Activated CD8-positive, alpha-beta memory T cell treated with anti-CD3 and anti-CD28 coated beads for 48 hours (primary cell): ENCODE data around the gene LAIR2.
"Not testable (repeated sequence)": the region's sequence is repeated elsewhere in the genome, so short reads cannot be mapped to it uniquely, and the experiment has no call there.

Experiments used
- DNase-seq, 3 experiments: peaks; one replicate each; pipeline ENCODE4 v3.0.0-alpha.2; 2020; ENCODE audit warnings: low read depth in 2 of 3, low spot score in 2 of 3

The LAIR2 gene

DNA sequence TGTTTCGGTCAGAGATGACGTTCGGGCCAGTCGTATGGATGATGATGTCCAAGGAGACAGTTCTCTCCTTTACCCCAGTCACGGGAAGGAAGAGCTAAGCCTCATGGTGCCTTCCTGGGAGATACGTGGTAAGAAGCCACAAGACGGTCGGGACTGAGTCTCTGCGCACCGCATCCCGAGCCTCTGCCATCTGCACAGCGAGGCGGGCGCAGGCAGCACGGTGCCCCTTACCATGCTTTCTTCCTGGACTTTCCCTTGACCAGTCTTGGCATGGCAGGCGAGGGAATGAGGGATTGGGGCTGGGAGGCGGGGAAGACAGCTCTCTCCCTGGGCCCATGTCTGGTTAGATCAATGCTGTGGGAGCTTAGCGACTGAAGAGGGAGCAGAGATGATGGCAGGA is 10.1 kb upstream of the LAIR2 start:
- DNase-seq: no peak

- not testable (repeated sequence) for DNase-seq
Measured at GRCh38 chr19:54493056-54493455, 9.6 kb upstream of the LAIR2 start.

DNA sequence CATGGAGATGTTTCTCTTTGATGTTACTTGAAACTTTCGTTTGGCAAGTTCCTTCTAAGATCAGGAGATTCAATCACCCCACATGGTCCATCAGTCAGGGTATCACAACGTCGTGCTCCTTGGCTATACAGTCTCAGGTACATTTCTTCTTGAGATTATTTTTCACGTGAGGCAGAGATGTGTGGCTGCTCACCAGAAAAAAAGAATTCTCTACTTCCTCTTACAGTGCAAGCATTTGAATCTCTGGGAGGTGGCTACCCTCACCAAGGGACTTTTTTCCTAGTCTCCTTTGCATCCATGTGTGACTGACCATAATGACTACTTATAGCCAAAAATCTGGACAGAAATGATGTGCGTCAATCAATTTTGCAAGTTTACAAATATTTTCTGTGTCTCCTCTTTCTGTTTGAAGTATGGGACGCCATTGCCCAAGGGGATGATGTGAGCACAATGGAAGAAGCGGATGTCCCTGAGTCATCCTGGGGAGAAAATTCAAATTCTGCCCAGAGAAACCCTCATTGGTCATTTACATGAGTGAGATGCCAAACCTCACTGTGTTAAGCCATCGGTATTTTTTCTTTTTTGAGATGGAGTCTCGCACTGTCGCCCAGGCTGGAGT is 8.6 kb upstream of the LAIR2 start:
- DNase-seq: no peak

DNA sequence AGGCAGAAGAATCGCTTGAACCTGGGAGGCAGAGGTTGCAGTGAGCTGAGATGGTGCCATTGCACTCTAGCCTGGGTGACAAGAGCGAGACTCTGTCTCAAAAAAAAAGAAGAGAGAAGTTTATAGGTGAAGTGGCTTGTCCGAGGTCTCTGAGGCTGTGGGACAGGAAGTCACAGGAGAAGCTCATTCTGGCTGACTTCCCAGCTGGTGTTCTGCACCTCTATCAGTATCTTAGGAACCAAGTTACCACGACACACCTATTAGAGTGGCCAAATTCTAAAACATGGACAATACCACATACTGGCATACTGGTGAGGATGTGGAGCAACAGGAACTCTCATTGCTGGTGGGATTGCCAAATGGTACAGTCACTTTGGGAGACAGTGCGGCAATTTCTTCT is 7.3 kb upstream of the LAIR2 start:
- DNase-seq: not testable (repeated sequence)

DNA sequence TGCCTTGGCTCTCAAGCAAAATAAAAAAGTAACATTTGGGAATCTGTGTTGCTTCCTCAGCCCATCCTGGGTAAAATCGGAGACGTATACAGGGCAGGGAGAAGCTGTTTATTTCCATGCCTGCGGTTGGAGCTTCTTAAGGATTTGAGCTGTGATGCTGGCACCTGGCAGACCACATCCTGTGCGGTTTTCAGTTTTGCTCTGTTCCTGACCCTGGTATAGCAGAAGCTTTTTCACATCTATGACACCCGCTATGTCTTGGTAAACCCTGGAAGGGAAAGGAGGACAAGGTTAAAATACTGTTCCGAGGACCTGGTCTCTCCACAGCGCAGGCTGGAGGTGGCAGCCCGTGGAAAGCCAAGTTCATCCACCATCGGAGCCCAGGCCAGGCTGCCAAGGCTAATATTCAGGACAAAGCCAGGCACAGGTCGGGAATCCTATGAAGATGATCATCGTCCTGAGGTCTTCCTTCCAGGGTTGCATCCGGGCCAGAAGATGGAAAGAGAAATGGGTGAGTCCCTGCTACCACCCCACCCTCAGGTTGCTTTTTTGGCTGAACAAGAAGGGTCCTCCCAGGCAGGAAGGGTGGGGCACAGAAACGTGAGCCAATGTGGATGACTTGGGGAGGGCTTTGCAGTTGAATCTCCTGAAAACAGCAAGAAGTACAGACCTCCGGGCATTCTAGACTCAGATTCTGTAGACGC is 4.7 kb upstream of the LAIR2 start:
- not testable (repeated sequence) for DNase-seq

DNA sequence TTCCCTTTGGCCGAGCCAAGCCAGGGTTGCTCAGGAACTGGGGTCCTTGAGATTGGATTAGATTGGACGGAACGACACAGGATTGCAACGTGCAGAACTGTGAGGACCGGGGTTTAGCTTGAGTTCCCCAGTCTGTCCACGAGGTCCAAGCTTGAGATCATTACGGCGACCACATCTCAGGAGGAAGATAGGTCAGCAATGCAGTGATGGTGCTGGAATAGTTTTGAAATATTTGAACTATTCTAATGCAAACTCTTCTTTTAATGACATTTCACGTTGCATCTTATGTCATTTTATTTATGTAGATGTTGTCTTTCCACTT is 4.2 kb upstream of the LAIR2 start:
- not testable (repeated sequence) for DNase-seq

DNA sequence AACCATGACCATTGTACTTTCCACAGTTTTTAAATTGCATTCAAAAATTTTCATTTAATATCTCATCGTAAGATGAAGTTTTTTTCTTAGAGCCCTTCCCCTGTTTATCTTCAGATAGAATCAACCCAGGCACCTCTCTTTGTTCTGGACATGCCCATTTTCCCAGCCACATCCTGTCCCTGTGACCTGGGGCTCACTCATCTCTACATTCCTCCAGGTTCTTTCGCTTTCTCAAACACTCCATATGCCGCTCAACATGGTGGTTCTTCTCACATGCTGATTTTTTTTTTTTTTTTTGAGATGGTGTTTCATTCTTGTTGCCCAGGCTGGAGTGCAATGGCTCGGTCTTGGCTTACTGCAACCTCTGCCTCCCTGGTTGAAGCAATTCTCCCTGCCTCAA is 2.9 kb downstream of the LAIR2 start:
- not testable (repeated sequence) for DNase-seq

GRCh38 chr19:54506079-54506478 is 3.4 kb downstream of the LAIR2 start:
- no peak for DNase-seq

DNA sequence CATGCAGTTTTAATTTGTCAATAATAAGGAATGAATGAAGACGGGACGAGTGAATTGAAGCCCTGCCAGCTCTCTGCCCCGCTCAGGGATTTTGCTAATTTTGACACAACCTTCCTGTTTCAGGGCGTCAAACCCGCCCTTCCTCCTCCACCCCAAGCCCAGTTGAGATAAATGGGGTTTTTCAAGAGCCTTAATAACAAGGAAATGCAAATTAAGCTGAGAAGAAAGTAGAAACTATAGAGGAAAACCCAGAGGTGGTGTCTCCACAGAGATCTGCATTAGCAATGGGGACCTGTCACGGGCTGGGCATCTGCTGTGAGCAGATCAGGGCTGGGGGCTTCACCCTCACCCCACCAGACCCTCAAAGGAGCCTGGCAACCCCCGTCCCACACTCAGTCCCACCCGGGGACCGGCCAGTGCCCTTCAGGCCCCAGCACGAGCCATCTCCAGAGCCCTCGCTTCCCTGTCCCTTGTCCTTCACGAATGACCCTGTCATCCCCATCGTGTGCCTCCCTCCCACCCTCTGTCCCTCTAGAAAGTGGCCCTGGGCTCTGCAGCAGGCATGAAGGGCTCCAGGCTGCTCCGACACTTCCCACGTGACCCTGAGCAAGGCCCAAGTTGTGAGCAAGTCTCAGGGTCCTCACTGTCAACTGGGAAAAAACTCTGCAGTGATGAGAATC is 4.5 kb downstream of the LAIR2 start:
- DNase-seq: not testable (repeated sequence)

- DNase-seq: no peak
Measured at GRCh38 chr19:54507824-54508223, 5.2 kb downstream of the LAIR2 start.

DNA sequence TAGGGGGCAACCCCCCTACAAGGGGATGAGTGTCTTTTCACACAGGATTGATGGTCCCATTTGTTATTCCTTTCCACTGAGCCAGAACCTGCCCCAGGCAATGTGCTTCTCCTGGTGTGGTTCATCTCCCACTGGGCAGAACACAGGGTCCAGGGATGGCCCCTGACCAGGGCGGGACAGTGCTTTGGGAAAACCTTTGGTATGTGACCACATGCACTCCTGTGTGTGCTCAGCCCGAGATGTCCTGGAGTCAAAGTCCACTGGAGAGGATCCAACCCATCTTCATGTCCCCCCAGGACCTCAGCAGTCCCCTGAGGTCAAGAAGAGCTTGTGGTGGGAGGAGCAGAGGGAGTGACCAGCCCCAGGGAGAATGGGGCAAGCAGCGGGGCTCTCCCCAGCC is 5.9 kb downstream of the LAIR2 start:
- not testable (repeated sequence) for DNase-seq

GRCh38 chr19:54509200-54509940 is 6.7 kb downstream of the LAIR2 start:
- not testable (repeated sequence) for DNase-seq

DNA sequence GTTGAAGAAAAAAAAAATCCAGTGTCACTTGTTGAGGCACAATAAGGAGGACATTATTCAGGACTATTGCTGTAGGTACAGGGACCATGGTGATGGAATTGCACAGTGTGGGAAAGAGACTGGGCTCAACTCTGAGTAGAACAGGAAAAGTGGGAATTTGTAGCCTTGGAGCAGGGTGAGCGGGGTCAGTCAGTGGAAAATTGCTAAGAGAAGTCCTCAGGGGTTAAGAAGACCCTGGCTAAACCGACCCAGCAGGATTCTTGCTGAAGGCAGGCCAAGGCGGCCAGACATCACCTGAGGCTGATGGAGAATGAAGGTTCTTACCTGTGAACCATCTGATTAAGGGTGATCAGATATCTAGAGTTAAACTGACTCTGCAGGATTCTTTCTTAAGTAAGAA is 12.5 kb downstream of the LAIR2 start:
- DNase-seq: no peak

- no peak for DNase-seq
Measured at GRCh38 chr19:54517483-54517882, 14.9 kb downstream of the LAIR2 start.

- DNase-seq: no peak
Measured at GRCh38 chr19:54518844-54519243, 16.2 kb downstream of the LAIR2 start.

GRCh38 chr19:54521022-54521859 is 18.6 kb downstream of the LAIR2 start:
- DNase-seq: no peak

DNA sequence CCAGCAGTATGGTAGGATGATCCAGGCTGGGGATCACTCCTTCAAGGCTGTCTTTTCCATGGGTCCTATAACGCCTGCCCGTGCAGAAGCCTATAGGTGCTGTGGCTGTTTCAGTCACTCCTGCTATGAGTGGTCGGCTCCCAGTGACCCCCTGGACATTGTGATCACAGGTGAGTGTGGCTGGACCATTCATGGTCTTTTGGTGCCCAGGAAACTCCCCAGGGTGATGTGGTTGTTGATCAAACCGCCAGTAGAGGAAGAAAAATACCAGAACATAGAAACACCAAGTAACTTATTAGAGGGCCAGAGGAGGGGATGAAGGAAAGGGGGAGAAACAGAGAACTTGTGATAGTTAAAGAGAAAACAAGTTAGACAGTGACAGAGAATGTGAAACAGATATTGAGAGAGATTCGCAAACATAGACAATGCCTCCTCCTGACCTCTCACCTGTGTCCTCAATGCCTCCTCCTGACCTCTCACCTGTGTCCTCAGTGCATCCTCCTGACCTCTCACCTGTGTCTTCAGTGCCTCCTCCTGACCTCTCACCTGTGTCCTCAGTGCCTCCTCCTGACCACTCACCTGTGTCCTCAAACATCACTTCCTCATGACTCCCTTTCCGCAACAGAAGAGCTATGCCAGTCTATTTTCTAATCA is 19.4 kb downstream of the LAIR2 start:
- no peak for DNase-seq

GRCh38 chr19:54523403-54523802 is 20.8 kb downstream of the LAIR2 start:
- peak in 2 of 3 experiments; percentile 30 to 34 for DNase-seq

DNA sequence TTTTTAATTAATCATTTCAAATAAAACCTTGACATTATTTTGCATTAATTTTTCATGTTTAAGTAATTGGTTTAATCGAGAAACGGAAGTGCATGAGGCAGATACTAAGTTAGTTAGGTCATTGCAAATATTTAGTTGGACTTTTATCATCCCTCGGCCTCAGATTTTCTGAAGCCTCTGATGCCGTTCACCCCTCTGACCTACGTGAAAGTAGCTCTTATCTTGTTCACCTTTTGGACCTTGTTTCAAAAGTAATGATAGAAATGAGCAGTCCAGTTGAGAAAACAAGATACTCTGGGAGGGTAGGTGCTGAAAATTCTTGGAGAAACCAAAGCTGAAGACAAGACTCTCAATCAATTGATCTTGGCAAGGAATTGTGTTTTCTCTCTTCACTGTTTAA is 23.0 kb downstream of the LAIR2 start:
- DNase-seq: no peak

DNA sequence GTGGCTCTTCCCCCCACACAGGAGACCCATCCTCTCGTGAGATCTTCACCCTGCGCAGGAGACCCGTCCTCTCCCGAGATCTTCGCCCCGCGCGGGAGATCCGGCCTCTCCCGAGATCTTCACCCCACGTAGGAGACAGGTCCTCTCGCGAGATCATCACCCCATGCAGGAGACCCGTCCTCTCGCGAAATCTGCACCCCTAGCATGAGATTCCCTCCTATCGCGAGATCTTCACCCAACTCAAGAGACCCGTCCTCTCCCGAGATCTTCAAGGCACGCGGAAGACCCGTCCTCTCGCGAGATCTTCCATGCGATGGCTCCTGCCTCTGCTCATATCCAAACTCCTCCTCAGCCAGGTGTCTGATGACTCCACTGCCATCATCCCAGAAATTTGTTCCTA is 24.3 kb downstream of the LAIR2 start:
- no peak for DNase-seq
